Transverse colon (tissue), 3 donors: ENCODE data around the gene TWSG1.

Experiments used
- POLR2A ChIP-seq: fragments of 450-650 bp; IDR thresholded peaks from one replicate; pipeline ENCODE4 v1.6.1; 2016; ENCODE audit warnings: antibody characterized with exemption, mild to moderate bottlenecking, moderate library complexity
- TF ChIP-seq, protein P1 (sequence below), 5 experiments: fragments of 200-600 bp in 3 of 5; fragments of 450-650 bp in 2 of 5; sonication (generic) in 3 of 5; IDR thresholded peaks; 1 replicate in 2 of 5; 2 replicates in 3 of 5; pipeline ENCODE4 v1.5.1; 2016 to 2017; ENCODE audit warnings: antibody characterized with exemption in 5 of 5, inconsistent platforms in 3 of 5, mild to moderate bottlenecking in 2 of 5, moderate library complexity in 1 of 5

DNA sequence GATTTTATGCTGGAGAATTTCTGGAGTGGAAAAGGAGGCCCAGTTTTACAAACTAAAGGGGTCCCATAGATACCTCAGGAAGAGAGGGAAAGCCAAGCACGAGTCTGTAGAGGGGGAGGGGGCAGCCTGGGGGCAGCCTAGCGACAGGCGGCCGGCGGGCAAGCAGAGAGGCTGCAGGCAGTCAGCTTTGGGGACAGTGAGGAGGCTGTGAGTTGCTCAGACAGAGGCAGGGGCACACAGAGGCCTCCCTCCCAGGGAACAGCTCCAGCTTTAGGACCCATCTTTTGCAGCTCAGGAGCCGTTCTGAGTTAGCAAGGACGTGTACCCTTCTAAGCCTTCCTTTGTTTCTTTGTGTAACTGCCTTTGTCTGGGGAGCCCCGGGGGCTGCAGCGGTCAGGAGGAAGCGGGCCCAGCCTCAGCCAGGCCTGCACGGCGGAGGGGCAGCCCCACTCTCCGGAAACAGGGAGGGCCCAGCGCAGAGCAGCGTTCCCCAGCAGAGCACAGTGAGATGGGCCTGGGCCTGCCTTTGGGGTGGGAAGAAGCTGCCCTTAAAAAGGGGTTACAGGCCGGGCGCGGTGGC, 99.6 kb downstream of the TWSG1 start:
- TF ChIP-seq, protein P1, sequence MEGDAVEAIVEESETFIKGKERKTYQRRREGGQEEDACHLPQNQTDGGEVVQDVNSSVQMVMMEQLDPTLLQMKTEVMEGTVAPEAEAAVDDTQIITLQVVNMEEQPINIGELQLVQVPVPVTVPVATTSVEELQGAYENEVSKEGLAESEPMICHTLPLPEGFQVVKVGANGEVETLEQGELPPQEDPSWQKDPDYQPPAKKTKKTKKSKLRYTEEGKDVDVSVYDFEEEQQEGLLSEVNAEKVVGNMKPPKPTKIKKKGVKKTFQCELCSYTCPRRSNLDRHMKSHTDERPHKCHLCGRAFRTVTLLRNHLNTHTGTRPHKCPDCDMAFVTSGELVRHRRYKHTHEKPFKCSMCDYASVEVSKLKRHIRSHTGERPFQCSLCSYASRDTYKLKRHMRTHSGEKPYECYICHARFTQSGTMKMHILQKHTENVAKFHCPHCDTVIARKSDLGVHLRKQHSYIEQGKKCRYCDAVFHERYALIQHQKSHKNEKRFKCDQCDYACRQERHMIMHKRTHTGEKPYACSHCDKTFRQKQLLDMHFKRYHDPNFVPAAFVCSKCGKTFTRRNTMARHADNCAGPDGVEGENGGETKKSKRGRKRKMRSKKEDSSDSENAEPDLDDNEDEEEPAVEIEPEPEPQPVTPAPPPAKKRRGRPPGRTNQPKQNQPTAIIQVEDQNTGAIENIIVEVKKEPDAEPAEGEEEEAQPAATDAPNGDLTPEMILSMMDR (IDR thresholded peaks at IDR 0.05) = no peak
- no peak for TF ChIP-seq POLR2A
